DND-41 (cell line): Measurements from ENCODE around the gene ST6GALNAC2.

Experiments used
- ATAC-seq: fragments of 200-7000 bp; cut with Tn5 transposase; 3 replicates; pipeline ENCODE4 v1.9.1; 2021; ENCODE audit warnings: low read depth; ENCODE audit not compliant: insufficient read depth
- DNase-seq: peaks from one replicate; pipeline ENCODE4 v3.0.0-alpha.2; 2020
- H2AFZ ChIP-seq: 2 replicates; pipeline ENCODE4 v1.6.0; 2012; ENCODE audit warnings: low read depth, low read length
- H3K27ac ChIP-seq: 2 replicates; pipeline ENCODE4 v1.5.1; 2012; ENCODE audit warnings: low read length, inconsistent platforms
- H3K27me3 ChIP-seq: fragments of 200-600 bp; sonication (generic); 2 replicates; pipeline ENCODE4 v1.6.0; 2012; ENCODE audit warnings: low read length, mild to moderate bottlenecking, inconsistent platforms; ENCODE audit not compliant: insufficient read depth, poor library complexity
- H3K36me3 ChIP-seq: 2 replicates; pipeline ENCODE4 v1.5.1; 2012; ENCODE audit warnings: low read length, inconsistent platforms; ENCODE audit not compliant: insufficient read depth
- H3K4me1 ChIP-seq: 2 replicates; pipeline ENCODE4 v1.5.1; 2012; ENCODE audit warnings: mild to moderate bottlenecking, low read length; ENCODE audit not compliant: insufficient read depth
- H3K4me2 ChIP-seq: 2 replicates; pipeline ENCODE4 v1.6.0; 2012; ENCODE audit warnings: mild to moderate bottlenecking, moderate library complexity, low read length, inconsistent platforms; ENCODE audit not compliant: insufficient read depth
- H3K4me3 ChIP-seq, 2 experiments: fragments of 200-600 bp in 1 of 2; shearing (Covaris generic) in 1 of 2; 2 replicates each; pipeline ENCODE4 v1.5.1; 2012 to 2016; ENCODE audit warnings: inconsistent platforms in 2 of 2, low read length in 2 of 2, mild to moderate bottlenecking in 2 of 2, low read depth in 1 of 2, moderate library complexity in 1 of 2
- H3K79me2 ChIP-seq: 2 replicates; pipeline ENCODE4 v1.6.0; 2012; ENCODE audit warnings: low read length, inconsistent platforms; ENCODE audit not compliant: insufficient read depth
- H3K9ac ChIP-seq: 2 replicates; pipeline ENCODE4 v1.6.0; 2012; ENCODE audit warnings: low read depth, mild to moderate bottlenecking, inconsistent platforms, low read length, moderate library complexity
- H3K9me3 ChIP-seq: 2 replicates; pipeline ENCODE4 v1.5.1; 2012; ENCODE audit warnings: low read length, moderate library complexity, mild to moderate bottlenecking, inconsistent platforms; ENCODE audit not compliant: insufficient read depth, severe bottlenecking
- H4K20me1 ChIP-seq: 2 replicates; pipeline ENCODE4 v1.6.0; 2012; ENCODE audit warnings: low read length; ENCODE audit not compliant: insufficient read depth
- EZH2 ChIP-seq: IDR thresholded peaks from 3 replicates; pipeline ENCODE4 v1.6.1; 2012; ENCODE audit warnings: borderline replicate concordance, low read depth, mild to moderate bottlenecking, moderate library complexity, low read length, inconsistent platforms; ENCODE audit not compliant: severe bottlenecking
- TF ChIP-seq, protein P1 (sequence below): IDR thresholded peaks from 2 replicates; pipeline ENCODE4 v1.5.1; 2012; ENCODE audit warnings: borderline replicate concordance, low read length, moderate library complexity, mild to moderate bottlenecking; ENCODE audit not compliant: poor library complexity, severe bottlenecking; ENCODE audit errors: extremely low read depth

The ST6GALNAC2 gene

DNA sequence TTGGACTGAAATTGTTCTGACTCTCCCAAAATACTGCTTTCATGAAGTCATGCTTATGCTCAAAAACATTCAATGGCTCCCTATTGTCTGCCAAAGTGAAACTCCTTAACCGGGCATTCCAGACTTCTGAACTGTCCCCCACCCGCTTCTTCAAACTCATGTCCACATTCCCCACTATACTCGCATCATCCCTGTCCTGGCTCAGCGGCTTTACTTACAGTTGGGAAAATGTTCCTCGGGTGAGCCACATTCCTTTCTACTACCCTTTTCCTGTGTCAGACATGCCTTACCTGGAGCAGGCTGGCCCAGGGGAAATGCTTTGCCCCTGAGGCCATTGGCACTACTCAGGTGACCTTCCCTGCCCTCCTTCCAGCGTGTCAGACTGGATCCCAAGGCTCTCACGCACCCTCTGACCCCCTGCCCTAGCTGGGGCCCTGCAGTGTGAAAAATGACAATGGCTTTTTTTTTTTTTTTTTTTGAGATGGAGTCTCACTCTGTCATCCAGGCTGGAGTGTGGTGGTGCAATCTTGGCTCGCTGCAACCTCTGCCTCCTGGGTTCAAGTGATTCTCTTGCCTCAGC, 53.5 kb downstream of the ST6GALNAC2 start:
- DNase-seq (no peak), ATAC-seq (no peak)
- Histone ChIP-seq H3K79me2 (no peaks in the 10 kb centered on the region), H3K4me1 (no peaks in the 10 kb centered on the region), H3K4me2 (no peak overlapping the region), H3K4me3 (no peak overlapping the region), H3K9ac (no peak overlapping the region), H3K27ac (no peak overlapping the region), H3K27me3 (no peaks in the 10 kb centered on the region), H3K9me3 (no peaks in the 10 kb centered on the region), H2AFZ (no peak overlapping the region), H4K20me1 (no peaks in the 10 kb centered on the region; the same call in 1 of the 2 replicates), H3K36me3 (no peaks in the 10 kb centered on the region)
- TF ChIP-seq, protein P1, sequence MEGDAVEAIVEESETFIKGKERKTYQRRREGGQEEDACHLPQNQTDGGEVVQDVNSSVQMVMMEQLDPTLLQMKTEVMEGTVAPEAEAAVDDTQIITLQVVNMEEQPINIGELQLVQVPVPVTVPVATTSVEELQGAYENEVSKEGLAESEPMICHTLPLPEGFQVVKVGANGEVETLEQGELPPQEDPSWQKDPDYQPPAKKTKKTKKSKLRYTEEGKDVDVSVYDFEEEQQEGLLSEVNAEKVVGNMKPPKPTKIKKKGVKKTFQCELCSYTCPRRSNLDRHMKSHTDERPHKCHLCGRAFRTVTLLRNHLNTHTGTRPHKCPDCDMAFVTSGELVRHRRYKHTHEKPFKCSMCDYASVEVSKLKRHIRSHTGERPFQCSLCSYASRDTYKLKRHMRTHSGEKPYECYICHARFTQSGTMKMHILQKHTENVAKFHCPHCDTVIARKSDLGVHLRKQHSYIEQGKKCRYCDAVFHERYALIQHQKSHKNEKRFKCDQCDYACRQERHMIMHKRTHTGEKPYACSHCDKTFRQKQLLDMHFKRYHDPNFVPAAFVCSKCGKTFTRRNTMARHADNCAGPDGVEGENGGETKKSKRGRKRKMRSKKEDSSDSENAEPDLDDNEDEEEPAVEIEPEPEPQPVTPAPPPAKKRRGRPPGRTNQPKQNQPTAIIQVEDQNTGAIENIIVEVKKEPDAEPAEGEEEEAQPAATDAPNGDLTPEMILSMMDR, result no peak
- no peak for TF ChIP-seq EZH2

DNA sequence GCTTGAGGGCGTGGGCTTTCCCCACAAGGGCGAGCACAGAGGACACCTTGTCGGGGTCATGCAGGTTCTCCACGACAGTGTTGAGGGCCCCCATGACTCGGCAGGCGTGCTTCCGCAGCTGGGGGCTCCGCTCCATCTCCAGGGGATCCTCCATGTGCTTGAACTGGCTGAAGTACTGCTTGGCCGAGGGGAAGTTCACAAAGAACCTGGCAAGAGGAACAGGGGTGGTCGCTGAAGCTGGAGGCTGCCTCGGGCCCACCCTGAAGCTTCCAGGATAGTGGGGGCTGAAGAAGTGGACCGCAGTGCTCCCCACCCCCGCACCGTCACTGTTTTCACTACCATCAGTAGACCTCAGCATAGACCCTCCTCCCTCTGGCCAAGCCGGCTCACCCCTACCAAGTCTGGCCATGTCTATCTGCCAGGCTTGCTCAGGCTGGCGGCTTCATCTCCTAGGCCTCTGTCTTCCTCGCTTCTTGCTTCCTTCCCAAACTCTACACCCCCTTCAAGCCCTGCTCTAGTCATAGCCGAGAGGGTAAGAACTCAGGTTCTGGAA, 54.1 kb downstream of the ST6GALNAC2 start:
- H3K4me3 ChIP-seq, result no peak overlapping the region
- no peak overlapping the region for H3K4me2 ChIP-seq
- ATAC-seq (no peak), DNase-seq (no peak)
- H3K27ac ChIP-seq, result no peak overlapping the region
- H3K4me1 ChIP-seq, result no peaks in the 10 kb centered on the region
- no peaks in the 10 kb centered on the region for H3K9me3 ChIP-seq
- no peaks in the 10 kb centered on the region for H3K79me2 ChIP-seq
- H3K9ac ChIP-seq, result no peak overlapping the region
- no peak for TF ChIP-seq EZH2
- TF ChIP-seq, protein P1, result no peak
- no peaks in the 10 kb centered on the region; the same call in 1 of the 2 replicates for H4K20me1 ChIP-seq
- H3K27me3 ChIP-seq, result no peaks in the 10 kb centered on the region
- no peaks in the 10 kb centered on the region for H3K36me3 ChIP-seq
- H2AFZ ChIP-seq, result no peak overlapping the region

DNA sequence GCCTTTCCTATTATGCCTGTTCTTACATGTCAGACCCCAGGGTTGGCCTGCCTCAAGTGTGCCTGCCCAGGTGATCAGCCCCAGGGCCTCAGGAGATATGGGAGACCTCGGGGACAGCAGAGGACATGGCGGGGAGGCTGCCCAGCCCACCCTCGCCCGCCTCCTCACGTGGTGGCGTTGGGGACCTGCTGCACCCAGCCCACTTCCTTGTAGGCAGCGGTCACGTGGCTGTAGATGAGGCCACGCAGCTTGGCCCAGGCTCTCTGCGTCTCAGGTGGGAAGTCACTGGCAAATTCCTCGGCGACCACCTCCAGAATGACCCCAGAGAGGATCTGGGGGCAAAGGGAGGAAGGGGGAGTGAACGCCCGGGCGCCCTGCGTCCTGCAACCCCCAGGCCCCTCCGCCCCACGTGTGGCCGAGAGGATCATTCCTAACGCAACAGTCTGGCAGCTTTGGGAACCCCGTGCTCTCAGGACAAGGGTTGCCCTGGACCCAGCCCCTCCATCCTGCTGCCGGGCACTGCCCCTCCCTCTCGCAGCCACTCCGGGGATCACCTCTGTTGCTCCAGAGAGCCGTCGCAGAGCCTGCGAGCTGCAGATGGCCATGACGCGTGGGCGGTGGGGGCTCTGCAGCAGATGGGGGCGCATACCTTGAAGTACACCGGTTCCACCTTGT, 54.7 kb downstream of the ST6GALNAC2 start:
- no peak overlapping the region for H3K4me2 ChIP-seq
- no peaks in the 10 kb centered on the region for H3K4me1 ChIP-seq
- H3K27ac ChIP-seq, result no peak overlapping the region
- H3K36me3 ChIP-seq, result no peaks in the 10 kb centered on the region
- H3K9ac ChIP-seq, result no peak overlapping the region
- H2AFZ ChIP-seq, result no peak overlapping the region
- no peaks in the 10 kb centered on the region; the same call in 1 of the 2 replicates for H4K20me1 ChIP-seq
- H3K4me3 ChIP-seq, result no peak overlapping the region
- DNase-seq (no peak), ATAC-seq (no peak)
- TF ChIP-seq, protein P1, result no peak
- no peak for TF ChIP-seq EZH2
- no peaks in the 10 kb centered on the region for H3K27me3 ChIP-seq
- no peaks in the 10 kb centered on the region for H3K9me3 ChIP-seq
- no peaks in the 10 kb centered on the region for H3K79me2 ChIP-seq
